ENCODE measurements around the gene SNPH. TPM values are rescaled to one million over a fixed set of nuclear protein-coding genes. Genes with fewer than 3 reads are reported as not detected.
"Not testable (repeated sequence)": the region's sequence is repeated elsewhere in the genome, so short reads cannot be mapped to it uniquely, and the experiment has no call there.

Gene SNPH
- total RNA-seq, 2 donors from 2014 or later, result 0.90 to 1.7 TPM

GRCh38 chr20:1336699-1337367 is 70.7 kb downstream of the SNPH start:
- no peak for ATAC-seq (replicated peaks)

GRCh38 chr20:1337441-1337840 is 71.3 kb downstream of the SNPH start:
- ATAC-seq (replicated peaks), result no peak
- H3K4me1 Mint-ChIP-seq, result peaks cover 9% of the 10 kb centered on the region
- H3K27ac Mint-ChIP-seq, result no peak overlapping the region
- no peaks in the 10 kb centered on the region for H3K9me3 Mint-ChIP-seq
- no peak overlapping the region for H3K4me3 Mint-ChIP-seq
- no peaks in the 10 kb centered on the region for H3K27me3 Mint-ChIP-seq
- H3K36me3 Mint-ChIP-seq (ENCODE audit: low read depth), result no peaks in the 10 kb centered on the region

More at GRCh38 chr20:1336699-1337367, 70.7 kb downstream of the SNPH start:
- Mint-ChIP-seq H3K4me3 (no peak overlapping the region), H3K9me3 (no peaks in the 10 kb centered on the region), H3K4me1 (peaks cover 9% of the 10 kb centered on the region), H3K27ac (peak overlapping the region; percentile 80), H3K27me3 (no peaks in the 10 kb centered on the region), H3K36me3 (ENCODE audit: low read depth) (no peaks in the 10 kb centered on the region)

GRCh38 chr20:1338096-1338495 is 72.0 kb downstream of the SNPH start:
- H3K9me3 Mint-ChIP-seq, result no peaks in the 10 kb centered on the region
- H3K27me3 Mint-ChIP-seq, result no peaks in the 10 kb centered on the region
- no peaks in the 10 kb centered on the region for H3K36me3 Mint-ChIP-seq (ENCODE audit: low read depth)
- H3K27ac Mint-ChIP-seq, result no peak overlapping the region
- peaks cover 9% of the 10 kb centered on the region for H3K4me1 Mint-ChIP-seq
- ATAC-seq (replicated peaks), result no peak
- H3K4me3 Mint-ChIP-seq, result no peak overlapping the region

- H3K4me1 Mint-ChIP-seq, result peaks cover 9% of the 10 kb centered on the region
- no peak for ATAC-seq (replicated peaks)
- H3K4me3 Mint-ChIP-seq, result no peak overlapping the region
- H3K36me3 Mint-ChIP-seq (ENCODE audit: low read depth), result no peaks in the 10 kb centered on the region
- H3K27me3 Mint-ChIP-seq, result no peaks in the 10 kb centered on the region
- H3K27ac Mint-ChIP-seq, result no peak overlapping the region
- no peaks in the 10 kb centered on the region for H3K9me3 Mint-ChIP-seq
Measured at GRCh38 chr20:1338801-1339200, 72.7 kb downstream of the SNPH start.

GRCh38 chr20:1341561-1342265 is 75.6 kb downstream of the SNPH start:
- ATAC-seq (replicated peaks), result no peak
- Mint-ChIP-seq H3K4me3 (no peak overlapping the region), H3K36me3 (ENCODE audit: low read depth) (no peaks in the 10 kb centered on the region), H3K4me1 (peaks cover 10% of the 10 kb centered on the region), H3K27me3 (no peaks in the 10 kb centered on the region), H3K27ac (peak overlapping the region; percentile 20), H3K9me3 (no peaks in the 10 kb centered on the region)

GRCh38 chr20:1343446-1344124 is 77.5 kb downstream of the SNPH start:
- H3K4me3 Mint-ChIP-seq; H3K27me3 Mint-ChIP-seq; H3K9me3 Mint-ChIP-seq; H3K36me3 Mint-ChIP-seq (ENCODE audit: low read depth); H3K27ac Mint-ChIP-seq; ATAC-seq (replicated peaks): not testable (repeated sequence)
- peaks cover 11% of the 10 kb centered on the region for H3K4me1 Mint-ChIP-seq

- peaks cover 11% of the 10 kb centered on the region for H3K4me1 Mint-ChIP-seq
- no peaks in the 10 kb centered on the region for H3K27me3 Mint-ChIP-seq
- peaks cover 7% of the 10 kb centered on the region for H3K36me3 Mint-ChIP-seq (ENCODE audit: low read depth)
- peaks cover 8% of the 10 kb centered on the region for H3K9me3 Mint-ChIP-seq
- no peak overlapping the region for H3K4me3 Mint-ChIP-seq
- no peak overlapping the region for H3K27ac Mint-ChIP-seq
- ATAC-seq (replicated peaks), result peak; percentile 26
Measured at GRCh38 chr20:1345030-1345755, 79.1 kb downstream of the SNPH start.

- Mint-ChIP-seq H3K4me1 (peaks cover 11% of the 10 kb centered on the region), H3K9me3 (peaks cover 8% of the 10 kb centered on the region), H3K36me3 (ENCODE audit: low read depth) (peaks cover 12% of the 10 kb centered on the region), H3K4me3 (no peak overlapping the region), H3K27me3 (no peaks in the 10 kb centered on the region), H3K27ac (no peak overlapping the region)
- no peak for ATAC-seq (replicated peaks)
Measured at GRCh38 chr20:1345756-1346093, 79.6 kb downstream of the SNPH start.

- Mint-ChIP-seq H3K9me3 (peaks cover 8% of the 10 kb centered on the region), H3K27ac (no peak overlapping the region)
Measured at GRCh38 chr20:1346315-1346969, 80.3 kb downstream of the SNPH start.

GRCh38 chr20:1353956-1354355 is 87.9 kb downstream of the SNPH start:
- no peak for ATAC-seq (replicated peaks)
- H3K27ac Mint-ChIP-seq, result no peak overlapping the region

More at GRCh38 chr20:1346315-1346969, 80.3 kb downstream of the SNPH start:
- Mint-ChIP-seq H3K27me3 (no peaks in the 10 kb centered on the region), H3K4me3 (no peak overlapping the region), H3K36me3 (ENCODE audit: low read depth) (peaks cover 19% of the 10 kb centered on the region), H3K4me1 (peaks cover 11% of the 10 kb centered on the region)
- ATAC-seq (replicated peaks), result no peak

GRCh38 chr20:1357921-1358671 is 92.0 kb downstream of the SNPH start:
- Mint-ChIP-seq H3K36me3 (ENCODE audit: low read depth) (peaks cover 89% of the 10 kb centered on the region), H3K9me3 (no peaks in the 10 kb centered on the region)
- ATAC-seq (replicated peaks), result peak; percentile 92

More at GRCh38 chr20:1353956-1354355, 87.9 kb downstream of the SNPH start:
- Mint-ChIP-seq H3K4me3 (no peak overlapping the region), H3K36me3 (ENCODE audit: low read depth) (peaks cover 83% of the 10 kb centered on the region), H3K4me1 (peaks cover 31% of the 10 kb centered on the region), H3K9me3 (peaks cover 11% of the 10 kb centered on the region), H3K27me3 (no peaks in the 10 kb centered on the region)

More at GRCh38 chr20:1357921-1358671, 92.0 kb downstream of the SNPH start:
- Mint-ChIP-seq H3K27me3 (no peaks in the 10 kb centered on the region), H3K27ac (peak overlapping the region; percentile 71), H3K4me3 (peak overlapping the region; percentile 63), H3K4me1 (peaks cover 56% of the 10 kb centered on the region)
